BE2C (cell line): ENCODE data around the gene MFSD11.
"Not testable (repeated sequence)": the region's sequence is repeated elsewhere in the genome, so short reads cannot be mapped to it uniquely, and the experiment has no call there.

Source experiments
- DNase-seq: peaks from one replicate; pipeline ENCODE4 v3.0.0-alpha.2; 2020
- H3K27me3 ChIP-seq: fragments of 250-450 bp; sonication (Bioruptor Pico); 2 replicates; pipeline ENCODE4 v1.5.1; 2020; ENCODE audit warnings: mild to moderate bottlenecking
- H3K36me3 ChIP-seq: fragments of 250-450 bp; sonication (Bioruptor Pico); 2 replicates; pipeline ENCODE4 v1.5.1; 2020; ENCODE audit warnings: mild to moderate bottlenecking
- H3K4me1 ChIP-seq: fragments of 250-450 bp; sonication (Bioruptor Pico); 2 replicates; pipeline ENCODE4 v1.5.1; 2020
- H3K4me3 ChIP-seq: 2 replicates; pipeline ENCODE4 v1.5.1; 2011; ENCODE audit warnings: low read depth, low read length
- H3K9me3 ChIP-seq: fragments of 250-450 bp; sonication (Bioruptor Pico); 2 replicates; pipeline ENCODE4 v1.5.1; 2020
- TF ChIP-seq, protein P1 (sequence below): IDR thresholded peaks from 2 replicates; pipeline ENCODE4 v1.5.1; 2012; ENCODE audit warnings: mild to moderate bottlenecking, low read depth, low read length

MFSD11 gene

DNA sequence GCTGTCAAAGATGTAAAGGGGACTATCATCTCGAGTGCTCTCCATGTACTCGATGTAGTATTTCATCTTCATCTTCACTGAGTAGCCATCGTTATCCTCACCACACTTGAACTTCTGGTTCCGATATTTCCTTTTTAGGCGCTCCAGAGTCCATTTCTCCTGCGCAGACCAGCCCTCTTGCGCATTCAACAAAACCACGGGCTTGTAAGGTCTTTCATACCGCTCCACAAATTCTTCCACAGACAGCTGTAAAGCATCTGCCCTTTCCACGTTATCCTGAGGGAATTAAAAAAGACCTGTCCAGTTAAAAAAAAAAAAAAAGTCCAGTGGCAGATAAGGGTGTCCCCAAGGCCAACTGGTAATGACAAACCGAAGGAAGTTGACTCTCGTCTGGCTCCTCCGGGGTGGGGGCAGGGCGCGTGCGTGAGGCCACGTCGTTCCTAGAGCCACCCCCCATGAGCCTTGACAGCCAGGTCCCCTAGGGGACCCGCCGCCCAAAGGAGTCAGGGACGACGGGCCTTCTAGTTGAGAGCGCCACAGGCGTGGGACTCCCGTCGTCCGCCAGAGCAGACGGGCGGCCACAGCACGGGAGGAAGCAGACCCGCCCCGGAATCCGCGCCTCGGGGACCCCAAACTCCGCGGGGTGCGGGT is 12.2 kb upstream of the MFSD11 start:
- Histone ChIP-seq H3K4me3 (peak overlapping the region; percentile 85), H3K4me1 (no peaks in the 10 kb centered on the region; the same call in none of the 2 replicates), H3K27me3 (no peaks in the 10 kb centered on the region), H3K36me3 (peaks cover 51% of the 10 kb centered on the region), H3K9me3 (no peaks in the 10 kb centered on the region)
- DNase-seq = peak; percentile 69
- TF ChIP-seq, protein P1, sequence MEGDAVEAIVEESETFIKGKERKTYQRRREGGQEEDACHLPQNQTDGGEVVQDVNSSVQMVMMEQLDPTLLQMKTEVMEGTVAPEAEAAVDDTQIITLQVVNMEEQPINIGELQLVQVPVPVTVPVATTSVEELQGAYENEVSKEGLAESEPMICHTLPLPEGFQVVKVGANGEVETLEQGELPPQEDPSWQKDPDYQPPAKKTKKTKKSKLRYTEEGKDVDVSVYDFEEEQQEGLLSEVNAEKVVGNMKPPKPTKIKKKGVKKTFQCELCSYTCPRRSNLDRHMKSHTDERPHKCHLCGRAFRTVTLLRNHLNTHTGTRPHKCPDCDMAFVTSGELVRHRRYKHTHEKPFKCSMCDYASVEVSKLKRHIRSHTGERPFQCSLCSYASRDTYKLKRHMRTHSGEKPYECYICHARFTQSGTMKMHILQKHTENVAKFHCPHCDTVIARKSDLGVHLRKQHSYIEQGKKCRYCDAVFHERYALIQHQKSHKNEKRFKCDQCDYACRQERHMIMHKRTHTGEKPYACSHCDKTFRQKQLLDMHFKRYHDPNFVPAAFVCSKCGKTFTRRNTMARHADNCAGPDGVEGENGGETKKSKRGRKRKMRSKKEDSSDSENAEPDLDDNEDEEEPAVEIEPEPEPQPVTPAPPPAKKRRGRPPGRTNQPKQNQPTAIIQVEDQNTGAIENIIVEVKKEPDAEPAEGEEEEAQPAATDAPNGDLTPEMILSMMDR = no peak

DNA sequence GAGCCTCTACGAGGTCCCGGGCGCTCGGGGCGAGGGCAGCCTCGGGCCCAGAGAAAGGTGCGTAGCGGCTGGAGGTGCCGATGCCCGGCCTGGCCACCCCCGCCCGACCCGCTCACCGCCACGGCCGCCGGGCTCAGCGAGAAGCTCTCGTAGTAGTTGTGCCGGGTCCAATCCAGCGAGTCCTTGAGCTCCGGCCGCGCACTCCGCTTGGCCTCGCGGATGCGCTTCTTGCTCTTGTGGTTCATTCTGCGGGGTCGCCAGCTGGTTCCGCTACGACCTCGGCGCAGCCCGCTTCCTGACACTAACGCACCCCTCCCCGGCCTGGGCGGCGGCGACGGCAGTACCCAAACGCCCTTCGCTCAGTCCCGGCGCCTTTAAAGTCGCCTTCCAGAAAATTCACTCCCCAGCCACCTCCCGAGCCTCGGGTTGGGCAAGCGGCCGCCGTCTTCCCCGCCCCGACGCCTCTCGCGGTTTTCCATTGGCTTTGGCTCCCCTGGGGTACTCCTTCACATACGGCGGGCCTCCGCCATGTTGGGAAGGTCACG is 11.6 kb upstream of the MFSD11 start, which contains the start of gene JMJD6:
Gene JMJD6, minus strand, starts transcription at position 376 of the 545 bp plus-strand sequence. Its CDS starts 131 bp downstream, at position 245.
- H3K36me3 ChIP-seq = peaks cover 48% of the 10 kb centered on the region
- H3K4me1 ChIP-seq = no peaks in the 10 kb centered on the region; the same call in none of the 2 replicates
- H3K9me3 ChIP-seq = no peaks in the 10 kb centered on the region
- DNase-seq = peak; percentile 97
- peak within 1 kb of the TSS; percentile 85 for H3K4me3 ChIP-seq
- H3K27me3 ChIP-seq = no peaks in the 10 kb centered on the region
- TF ChIP-seq, protein P1 = no peak

DNA sequence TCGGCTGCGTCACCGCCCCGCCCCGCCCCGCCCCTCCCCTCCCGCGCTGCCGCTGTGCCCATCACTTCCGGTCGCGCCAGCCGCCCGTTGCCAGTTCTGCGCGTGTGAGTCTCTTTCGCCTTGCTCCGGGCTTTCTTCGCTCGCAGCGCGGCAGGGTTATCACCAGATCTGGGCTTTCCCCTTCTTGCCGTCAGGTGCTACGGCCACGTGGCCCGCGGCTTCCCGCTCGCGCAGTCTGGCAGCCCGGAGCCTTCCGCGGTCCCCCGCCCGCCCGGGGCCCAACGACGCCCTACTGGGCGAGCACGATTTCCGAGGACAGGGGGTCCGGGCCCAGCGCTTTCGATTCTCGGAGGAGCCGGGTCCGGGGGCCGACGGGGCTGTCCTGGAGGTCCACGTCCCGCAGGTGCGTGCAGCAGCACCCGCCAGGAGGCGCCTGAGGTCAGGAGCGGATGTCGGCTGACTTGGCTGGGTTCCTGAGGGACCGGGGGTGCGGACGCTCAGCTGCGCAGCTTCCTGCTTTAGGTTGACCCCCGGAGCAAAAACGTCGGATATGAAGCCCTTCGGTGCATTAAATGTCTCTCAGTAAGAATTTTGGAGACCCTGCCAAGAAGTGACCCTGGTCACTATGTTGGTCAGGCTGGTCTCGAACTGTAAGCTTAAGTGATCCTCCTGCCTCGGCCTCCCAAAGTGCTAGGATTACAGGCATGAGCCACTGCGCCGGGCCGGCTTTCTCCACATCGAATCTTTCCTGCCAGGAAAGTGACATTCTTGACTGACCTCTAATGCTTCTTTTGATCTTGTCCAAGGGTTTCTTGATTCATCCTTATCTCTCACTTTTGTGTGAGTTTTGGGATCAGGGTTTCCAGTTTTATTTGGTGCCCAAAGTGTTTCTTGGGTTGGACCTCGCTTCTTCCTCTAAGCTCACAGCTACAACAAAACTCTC is 10.9 kb upstream of the MFSD11 start, which contains the start of gene METTL23:
Gene METTL23, plus strand, starts transcription at position 64 of the 943 bp plus-strand sequence. CDS start 2,872 bp downstream, outside the sequence.
- Histone ChIP-seq H3K36me3 (peaks cover 48% of the 10 kb centered on the region), H3K9me3 (no peaks in the 10 kb centered on the region), H3K4me3 (peak within 1 kb of the TSS; percentile 85), H3K4me1 (no peaks in the 10 kb centered on the region; the same call in none of the 2 replicates), H3K27me3 (no peaks in the 10 kb centered on the region)
- DNase-seq = peak; percentile 84
- TF ChIP-seq, protein P1 = peak; percentile 68

DNA sequence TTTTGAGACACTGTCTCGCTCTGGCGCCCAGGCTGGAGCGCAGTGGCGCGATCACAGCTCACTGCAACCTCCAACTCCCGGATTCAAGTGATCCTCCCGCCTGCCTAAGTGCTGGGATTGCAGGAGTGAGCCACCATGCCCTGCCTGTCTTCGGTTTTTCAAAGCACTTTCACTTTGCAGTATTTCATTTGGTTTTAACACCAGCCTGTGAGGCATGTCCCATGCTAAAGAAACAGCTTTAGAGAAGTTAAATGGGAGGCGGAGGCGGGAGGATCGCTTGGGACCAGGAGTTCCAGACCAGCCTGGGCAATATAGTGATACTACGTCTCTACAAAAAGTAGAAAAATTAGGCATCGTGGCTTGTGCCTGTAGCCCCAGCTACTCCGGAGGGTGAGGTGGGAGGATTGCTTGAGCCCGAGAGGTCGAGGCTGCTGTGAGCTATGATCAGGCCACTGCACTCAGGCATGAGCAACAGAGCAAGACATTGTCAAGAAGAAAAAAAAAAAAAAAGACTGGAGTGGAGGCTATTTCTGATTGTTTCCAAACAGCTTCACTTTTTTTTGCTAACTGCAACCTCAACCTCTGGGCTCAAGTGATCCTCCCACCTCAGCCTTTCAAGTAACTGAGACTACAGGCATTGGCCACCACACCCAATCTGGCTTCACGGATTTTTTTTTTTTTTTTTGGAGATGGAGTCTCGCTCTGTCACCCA is 10.0 kb upstream of the MFSD11 start:
- no peaks in the 10 kb centered on the region; the same call in none of the 2 replicates for H3K4me1 ChIP-seq
- H3K36me3 ChIP-seq = peaks cover 52% of the 10 kb centered on the region
- no peaks in the 10 kb centered on the region for H3K9me3 ChIP-seq
- DNase-seq = no peak
- no peaks in the 10 kb centered on the region for H3K27me3 ChIP-seq
- peak overlapping the region; percentile 85 for H3K4me3 ChIP-seq
- TF ChIP-seq, protein P1 = no peak

DNA sequence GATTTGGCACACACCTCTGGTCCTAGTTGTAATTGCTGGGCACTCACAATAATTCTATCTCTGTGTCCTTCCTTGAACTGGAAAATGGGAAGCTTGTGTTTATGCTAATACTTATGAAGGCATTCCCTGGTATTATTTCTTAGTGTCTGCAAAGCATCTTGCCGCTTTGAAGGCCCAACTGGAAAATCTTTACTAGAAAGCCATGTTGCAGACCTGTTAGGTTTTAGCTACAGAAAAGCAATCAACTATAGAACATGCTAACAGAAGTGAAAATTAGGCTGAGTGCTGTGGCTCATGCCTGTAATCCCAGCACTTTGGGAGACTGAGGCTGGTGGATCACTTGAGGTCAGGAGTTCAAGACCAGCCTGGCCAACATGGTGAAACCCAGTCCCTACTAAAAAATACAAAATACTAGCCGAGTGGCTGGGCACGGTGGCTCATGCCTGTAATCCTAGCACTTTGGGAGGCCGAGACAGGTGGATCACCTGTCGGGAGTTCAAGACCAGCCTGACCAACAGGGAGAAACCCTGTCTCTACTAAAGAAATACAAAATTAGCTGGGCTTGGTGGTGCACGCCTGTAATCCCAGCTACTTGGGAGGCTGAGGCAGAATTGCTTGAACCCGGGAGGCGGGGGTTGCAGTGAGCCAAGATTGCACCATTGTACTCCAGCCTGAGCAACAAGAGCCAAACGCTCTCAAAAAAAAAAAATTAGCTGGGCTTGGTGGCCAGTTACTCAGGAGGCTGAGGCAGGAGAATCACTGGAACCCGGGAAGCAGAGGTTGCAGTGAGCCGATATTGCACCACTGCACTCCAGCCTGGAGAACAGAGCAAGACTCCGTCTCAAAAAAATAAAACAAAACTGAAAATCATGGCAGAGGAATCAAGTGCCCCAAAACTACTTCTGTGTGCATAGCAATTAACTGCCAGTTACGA is 5.9 kb upstream of the MFSD11 start:
- not testable (repeated sequence) for H3K4me1 ChIP-seq

More for the DNA sequence above, 5.9 kb upstream of the MFSD11 start:
- not testable (repeated sequence) for H3K27me3 ChIP-seq, H3K4me3 ChIP-seq, DNase-seq, H3K9me3 ChIP-seq
- peaks cover 66% of the 10 kb centered on the region for H3K36me3 ChIP-seq
